ENCODE results near the gene SATB2. TPM values are rescaled to one million over a fixed set of nuclear protein-coding genes. Genes with fewer than 3 reads are reported as not detected.

Gene SATB2
- total and polyA plus RNA-seq, 2 experiments from 2014 or later: 1.6 to 6.0 TPM

GRCh38 chr2:199348871-199349270 lies 108.9 kb downstream of the SATB2 start (continued):
- no peak for TF ChIP-seq ZNF462 (CRISPR knock-in tag; IDR thresholded peaks at IDR 0.05)
- TF ChIP-seq ETS1 (IDR thresholded peaks at IDR 0.05): no peak

GRCh38 chr2:199344012-199344411 lies 113.7 kb downstream of the SATB2 start:
- Histone ChIP-seq H3K4me3 (no peak overlapping the region), H4K20me1 (replicated peaks; ENCODE audit: insufficient read depth) (no peaks in the 10 kb centered on the region), H3K27me3 (ENCODE audit: insufficient read depth) (no peaks in the 10 kb centered on the region), H3K36me3 (ENCODE audit: insufficient read depth) (no peaks in the 10 kb centered on the region), H3K4me1 (ENCODE audit: insufficient read depth) (no peaks in the 10 kb centered on the region), H3F3A (replicated peaks; ENCODE audit: low read depth) (no peaks in the 10 kb centered on the region), H3K9me2 (ENCODE audit: insufficient read depth) (peaks cover 5% of the 10 kb centered on the region; the same call in 1 of the 2 replicates), H3K79me2 (replicated peaks; ENCODE audit: insufficient read depth) (no peaks in the 10 kb centered on the region), H3K27ac (ENCODE audit: low read depth) (no peak overlapping the region), H3K4me2 (no peak overlapping the region), H2AFZ (no peak overlapping the region)
- no peaks in the 10 kb centered on the region for H3K9me3 Mint-ChIP-seq
- DNase-seq (ENCODE audit: low spot score) (no peak), ATAC-seq (no peak)
- no peak overlapping the region for H3K4me3 Mint-ChIP-seq
- no peak overlapping the region for H3K27ac Mint-ChIP-seq
- no peaks in the 10 kb centered on the region for H3K4me1 Mint-ChIP-seq
- no peaks in the 10 kb centered on the region for H3K36me3 Mint-ChIP-seq (ENCODE audit: low read depth)
- H3K27me3 Mint-ChIP-seq (ENCODE audit: insufficient read depth, low read depth, poor library complexity): no peaks in the 10 kb centered on the region
- no peak for TF ChIP-seq EZH2 (IDR thresholded peaks at IDR 0.05; ENCODE audit: low read depth, unreplicated experiment)
- no peak for TF ChIP-seq NANOG (IDR thresholded peaks at IDR 0.05; ENCODE audit: borderline replicate concordance)
- TF ChIP-seq CREB1 (CRISPR knock-in tag; IDR thresholded peaks at IDR 0.05; ENCODE audit: low read depth): no peak
- no peak for TF ChIP-seq ZNF462 (CRISPR knock-in tag; IDR thresholded peaks at IDR 0.05)
- TF ChIP-seq POLR2AphosphoS5 (IDR thresholded peaks at IDR 0.05; ENCODE audit: low read depth): no peak
- TF ChIP-seq STAT1 (IDR thresholded peaks at IDR 0.05; ENCODE audit: unreplicated experiment): no peak
- no peak for TF ChIP-seq JUNB (IDR thresholded peaks at IDR 0.05; ENCODE audit: unreplicated experiment)
- TF ChIP-seq ZNF114 (CRISPR knock-in tag; IDR thresholded peaks at IDR 0.05): no peak
- TF ChIP-seq EZH2phosphoT487 (IDR thresholded peaks at IDR 0.05; ENCODE audit: unreplicated experiment): no peak
